HG03457 (cell line): ENCODE results near the gene ZBTB5.
"Not testable (repeated sequence)": the region's sequence is repeated elsewhere in the genome, so short reads cannot be mapped to it uniquely, and the experiment has no call there.

Experiments used
- ATAC-seq: cut with Tn5 transposase; IDR thresholded peaks from one replicate; pipeline ENCODE4 v1.9.1; 2021; ENCODE audit warnings: moderate number of reproducible peaks; ENCODE audit not compliant: unreplicated experiment

ZBTB5 gene

GRCh38 chr9:37426431-37426830, 38.8 kb downstream of the ZBTB5 start:
- ATAC-seq, result not testable (repeated sequence)

DNA sequence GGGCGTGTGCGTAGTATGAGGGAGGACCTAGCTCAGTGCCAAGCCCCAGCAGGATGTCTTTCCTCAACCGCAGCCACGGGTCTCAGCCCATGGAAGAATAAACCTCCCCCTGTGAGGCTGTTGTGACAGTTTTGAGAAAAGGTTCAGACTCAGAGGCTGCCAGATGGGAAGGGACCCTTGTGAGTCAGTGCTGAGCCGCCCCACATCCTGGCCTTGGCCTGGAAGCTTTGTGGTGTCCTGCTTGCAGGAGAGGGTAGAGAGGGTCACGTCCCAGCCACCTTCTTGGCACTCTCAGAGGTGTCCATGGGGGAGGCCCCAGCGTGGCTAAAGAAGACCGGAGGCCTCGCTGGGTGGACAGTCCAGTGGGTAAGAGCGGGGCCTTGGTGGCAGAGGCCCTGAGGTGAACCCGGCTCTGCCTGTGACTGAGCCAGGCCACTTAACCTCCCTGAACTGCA, 39.9 kb downstream of the ZBTB5 start:
- no peak for ATAC-seq

- no peak for ATAC-seq
These were observed 40.5 kb downstream of the ZBTB5 start for GRCh38 chr9:37424686-37425297.

GRCh38 chr9:37424204-37424685, 41.0 kb downstream of the ZBTB5 start:
- no peak for ATAC-seq

DNA sequence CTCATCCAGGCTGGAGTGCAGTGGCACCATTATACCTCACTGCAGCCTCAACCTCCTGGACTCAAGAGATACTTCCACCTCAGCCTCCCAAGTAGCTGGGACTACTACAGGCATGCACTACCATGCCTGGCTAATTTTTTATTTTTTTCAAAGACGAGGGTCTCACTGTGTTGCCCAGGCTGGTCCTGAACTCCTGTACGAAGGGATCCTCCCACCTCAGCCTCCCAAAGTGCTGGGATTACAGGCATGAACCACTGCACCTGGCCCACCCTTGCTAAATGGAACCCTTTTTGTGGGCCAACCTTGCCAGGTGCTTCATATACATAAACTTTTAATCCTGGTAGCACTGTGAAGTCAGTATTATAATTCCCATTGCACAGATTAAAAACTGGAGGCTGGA, 41.7 kb downstream of the ZBTB5 start:
- no peak for ATAC-seq

GRCh38 chr9:37422289-37423104, 42.8 kb downstream of the ZBTB5 start, which contains the start of gene GRHPR:
Gene GRHPR (plus strand): TSS chr9:37422696. CDS start chr9:37422751, 55 bp downstream.
- ATAC-seq, result peak; percentile 84

DNA sequence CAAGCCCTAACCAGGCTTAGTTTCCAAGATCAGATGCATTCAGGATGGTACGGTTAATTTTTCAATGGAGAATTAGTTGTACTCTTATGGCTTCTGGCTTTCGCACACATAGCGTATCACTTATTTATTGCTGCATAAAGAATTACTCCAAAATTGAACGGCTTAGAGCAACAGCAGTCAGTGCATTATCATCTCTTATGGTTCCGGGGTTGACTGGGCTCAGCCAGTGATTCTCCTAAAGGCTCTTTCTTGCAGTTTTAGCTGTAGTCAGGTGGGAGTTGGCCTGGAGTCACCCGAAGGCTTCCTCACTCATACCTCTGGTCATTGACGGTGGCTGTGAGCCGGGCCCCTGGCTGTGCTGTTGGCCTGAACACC, 43.3 kb downstream of the ZBTB5 start:
- peak; percentile 5 for ATAC-seq

DNA sequence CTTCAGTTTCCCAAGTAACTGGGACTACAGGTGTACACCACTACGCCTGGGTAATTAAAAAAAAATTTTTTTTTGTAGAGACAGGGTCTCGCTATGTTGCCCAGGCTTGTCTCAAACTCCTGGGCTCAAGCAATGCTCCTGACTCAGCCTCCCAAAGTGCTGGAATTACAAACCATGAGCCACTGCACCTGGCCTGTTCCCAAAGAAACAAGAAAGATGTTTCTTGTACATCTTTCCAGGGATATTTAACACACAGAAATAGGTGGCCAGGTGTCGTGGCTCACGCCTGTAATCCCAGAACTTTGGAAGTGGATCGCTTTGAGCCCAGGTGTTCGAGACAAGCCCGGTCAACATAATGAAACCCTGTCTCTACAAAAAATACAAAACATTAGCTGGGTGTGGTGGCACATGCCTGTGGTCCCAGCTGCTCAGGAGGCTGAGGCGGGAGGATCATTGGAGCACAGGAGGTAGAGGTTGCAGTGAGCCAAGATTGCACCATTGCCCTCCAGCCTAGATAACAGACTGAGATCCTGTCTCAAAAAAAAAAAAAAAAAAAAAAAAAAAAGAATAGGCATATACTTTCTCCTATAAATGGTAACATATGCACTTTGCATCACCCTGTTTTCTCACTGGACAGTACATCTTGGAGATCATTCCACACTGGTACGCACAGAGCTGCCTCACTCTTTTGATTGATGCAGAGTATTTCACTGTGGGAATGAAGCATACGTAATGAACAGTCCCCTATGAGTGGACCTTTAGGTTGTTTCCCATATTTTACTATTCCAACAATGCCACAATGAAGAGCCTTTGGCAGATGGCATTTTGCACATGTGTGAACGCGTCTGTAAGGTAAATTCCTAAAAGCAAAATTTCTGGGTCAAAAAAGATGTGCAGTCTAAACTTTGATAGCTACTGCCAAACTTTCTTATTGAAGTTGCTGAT, 44.7 kb downstream of the ZBTB5 start:
- no peak for ATAC-seq

DNA sequence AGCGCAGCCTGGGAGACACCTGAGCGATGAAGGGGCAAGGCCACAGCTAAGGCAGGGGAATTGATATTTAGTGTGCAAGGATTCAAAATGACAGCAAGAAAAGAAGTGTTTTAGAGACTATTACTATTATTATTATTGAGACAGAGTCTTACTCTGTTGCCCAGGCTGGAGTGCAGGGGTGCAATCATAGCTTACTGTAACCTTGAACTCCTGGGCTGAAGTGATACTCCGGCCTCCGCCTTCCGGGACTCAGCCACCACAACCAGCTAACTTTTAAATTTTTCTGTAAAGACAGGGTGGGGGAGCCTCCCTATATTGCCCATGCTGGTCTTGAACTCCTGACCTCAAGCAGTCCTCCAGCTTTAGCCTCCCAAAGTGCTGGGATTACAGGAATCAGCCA, 46.0 kb downstream of the ZBTB5 start:
- ATAC-seq, result no peak

DNA sequence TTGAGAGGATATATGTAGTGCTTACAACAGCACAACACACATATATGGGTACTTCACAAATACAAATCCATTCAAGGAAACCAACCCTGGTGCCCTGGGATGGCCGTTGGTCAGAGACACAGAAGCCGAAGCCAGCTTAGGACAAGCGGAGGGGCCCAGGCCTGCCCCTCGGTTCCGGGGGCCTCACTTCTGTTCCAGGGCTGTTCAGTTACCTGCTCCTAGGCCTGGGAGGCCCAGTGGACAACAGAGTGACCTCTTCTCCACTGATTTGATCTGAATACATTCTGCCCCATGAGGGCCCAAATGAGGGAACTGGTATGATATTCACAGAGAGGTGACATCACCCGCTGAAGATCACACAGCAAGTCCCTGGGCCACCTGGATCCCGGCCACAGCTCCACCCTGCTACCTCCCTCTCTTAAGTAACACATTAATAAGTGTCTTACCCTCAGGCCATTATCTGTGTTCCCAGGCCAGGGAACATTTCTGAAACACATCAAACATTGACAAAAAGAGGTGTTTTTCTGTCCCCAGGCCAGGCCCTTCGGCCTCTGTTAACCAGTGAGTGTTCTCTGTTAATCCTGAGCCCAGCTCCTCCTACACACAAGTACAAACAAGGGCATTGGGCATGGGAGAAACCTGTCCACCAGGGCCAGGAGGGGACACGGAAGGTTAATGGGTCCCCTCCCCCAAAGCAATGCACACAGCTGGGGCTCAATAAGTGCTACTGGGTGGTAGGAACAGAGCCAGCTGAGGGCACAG, 47.2 kb downstream of the ZBTB5 start:
- ATAC-seq, result no peak

DNA sequence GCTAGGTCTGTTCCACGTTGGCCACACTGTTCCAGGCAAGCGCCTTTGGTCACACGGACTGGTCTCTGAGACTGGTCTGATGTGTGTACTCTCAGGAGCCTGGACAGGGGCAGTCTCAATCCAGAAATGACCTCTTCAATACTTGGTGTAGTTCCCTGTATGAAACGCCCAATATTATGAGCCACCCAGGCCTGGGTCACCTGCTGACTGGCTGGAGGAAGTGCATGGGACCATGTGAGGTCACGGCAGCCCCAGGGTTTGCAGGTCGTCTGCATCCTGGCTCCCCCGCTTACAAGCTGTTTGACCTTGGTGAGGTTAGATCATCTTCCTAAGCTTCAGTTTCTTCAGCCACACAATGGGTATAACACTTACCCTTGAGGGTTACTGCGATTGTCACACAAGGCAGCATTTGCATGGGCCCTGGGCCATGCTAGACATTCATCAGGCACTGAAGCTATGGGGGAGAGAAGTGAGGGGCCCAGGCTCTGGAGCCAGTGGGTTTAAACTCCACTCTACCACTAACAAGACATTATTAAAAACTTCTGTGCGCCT, 47.9 kb downstream of the ZBTB5 start:
- ATAC-seq, result no peak

- no peak for ATAC-seq
These were observed 50.1 kb downstream of the ZBTB5 start for GRCh38 chr9:37415011-37415719.

DNA sequence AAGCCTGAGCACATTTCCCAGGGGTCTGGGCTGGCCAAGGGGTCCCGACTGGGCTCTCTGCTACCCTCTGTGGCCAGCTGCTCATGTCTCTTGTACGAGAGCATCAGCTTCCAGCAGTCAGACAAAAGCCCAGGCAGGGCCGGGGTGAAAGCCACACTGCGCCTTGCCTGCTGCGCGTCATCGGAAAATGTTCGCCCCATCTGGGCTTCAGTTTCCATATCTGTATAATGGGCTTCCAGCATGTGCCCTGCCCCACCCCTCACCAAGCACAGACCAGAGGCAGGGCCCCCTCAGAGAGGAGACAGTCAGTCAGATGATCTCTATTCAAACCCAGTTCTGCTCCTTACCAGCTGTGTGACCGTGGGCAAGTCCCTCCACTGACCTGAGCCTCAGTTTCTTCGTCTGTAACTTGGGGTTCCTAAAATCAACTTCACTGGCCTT, 50.7 kb downstream of the ZBTB5 start:
- ATAC-seq, result no peak

GRCh38 chr9:37413311-37413710, 51.9 kb downstream of the ZBTB5 start:
- ATAC-seq, result no peak

GRCh38 chr9:37412431-37413151, 52.7 kb downstream of the ZBTB5 start:
- ATAC-seq, result no peak

- no peak for ATAC-seq
These were observed 54.1 kb downstream of the ZBTB5 start for GRCh38 chr9:37410969-37411785.

DNA sequence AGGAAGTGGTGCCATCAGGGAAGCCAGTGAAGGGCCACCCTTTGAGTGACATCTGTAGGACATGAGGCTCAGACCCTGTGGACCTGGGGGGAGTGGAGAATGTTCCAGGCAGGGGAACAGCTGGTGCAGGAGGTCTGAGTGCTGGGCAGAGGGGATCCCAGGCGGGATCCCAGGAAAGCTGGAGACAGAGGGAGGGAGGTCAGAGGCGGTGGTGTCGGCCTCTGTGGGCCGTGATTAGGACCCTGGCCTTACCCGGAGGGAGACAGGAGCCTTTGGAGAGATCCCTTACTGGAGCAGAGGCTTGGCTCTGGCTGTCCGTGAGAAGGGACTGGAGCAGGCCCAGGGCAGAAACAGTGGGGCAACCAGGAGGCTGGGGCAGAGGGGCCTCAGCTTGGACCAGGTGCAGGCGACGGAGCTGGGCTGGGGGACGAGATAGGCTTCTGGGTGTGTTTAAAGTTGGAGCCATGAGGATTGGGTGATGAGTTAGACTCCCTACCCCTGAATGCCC, 54.8 kb downstream of the ZBTB5 start:
- no peak for ATAC-seq
